ENCODE measurements around the gene MAPK13.
"Not testable (repeated sequence)": the region's sequence is repeated elsewhere in the genome, so short reads cannot be mapped to it uniquely, and the experiment has no call there.

MAPK13 gene

GRCh38 chr6:36126121-36126520 lies 4.2 kb upstream of the MAPK13 start:
- no peak for FAIRE-seq
- no peak for DNase-seq (ENCODE audit: extremely low spot score, insufficient read length, low read depth)

- FAIRE-seq (no peak), DNase-seq (ENCODE audit: extremely low spot score, insufficient read length, low read depth) (no peak)
These were observed 3.5 kb upstream of the MAPK13 start for GRCh38 chr6:36126553-36127458.

- FAIRE-seq (no peak), DNase-seq (ENCODE audit: extremely low spot score, insufficient read length, low read depth) (no peak)
These were observed 2.8 kb upstream of the MAPK13 start for GRCh38 chr6:36127462-36128016.

GRCh38 chr6:36128073-36128472 lies 2.2 kb upstream of the MAPK13 start:
- DNase-seq (ENCODE audit: extremely low spot score, insufficient read length, low read depth): no peak
- FAIRE-seq: no peak

GRCh38 chr6:36128793-36129192 lies 1.5 kb upstream of the MAPK13 start:
- DNase-seq (ENCODE audit: extremely low spot score, insufficient read length, low read depth) (no peak), FAIRE-seq (no peak)

GRCh38 chr6:36129334-36129733 lies 979 bp upstream of the MAPK13 start:
- FAIRE-seq; DNase-seq (ENCODE audit: extremely low spot score, insufficient read length, low read depth): not testable (repeated sequence)

- DNase-seq (ENCODE audit: extremely low spot score, insufficient read length, low read depth): no peak
- FAIRE-seq: no peak
These were observed 576 bp downstream of the MAPK13 start for GRCh38 chr6:36130667-36131510.

- peak; percentile 94 for FAIRE-seq
These were observed 1.4 kb downstream of the MAPK13 start for GRCh38 chr6:36131511-36132245.

GRCh38 chr6:36132246-36132895 lies 2.1 kb downstream of the MAPK13 start:
- DNase-seq (ENCODE audit: extremely low spot score, insufficient read length, low read depth) (no peak), FAIRE-seq (no peak)

More at GRCh38 chr6:36131511-36132245, 1.4 kb downstream of the MAPK13 start:
- peak; percentile 66 for DNase-seq (ENCODE audit: extremely low spot score, insufficient read length, low read depth)

- DNase-seq (ENCODE audit: extremely low spot score, insufficient read length, low read depth) (no peak), FAIRE-seq (no peak)
These were observed 2.8 kb downstream of the MAPK13 start for GRCh38 chr6:36133148-36133547.

- FAIRE-seq: no peak
These were observed 3.6 kb downstream of the MAPK13 start for GRCh38 chr6:36133912-36134311.

GRCh38 chr6:36135053-36135731 lies 4.9 kb downstream of the MAPK13 start:
- no peak for DNase-seq (ENCODE audit: extremely low spot score, insufficient read length, low read depth)
- FAIRE-seq: no peak

More at GRCh38 chr6:36133912-36134311, 3.6 kb downstream of the MAPK13 start:
- DNase-seq (ENCODE audit: extremely low spot score, insufficient read length, low read depth): no peak

GRCh38 chr6:36136034-36136433 lies 5.7 kb downstream of the MAPK13 start:
- DNase-seq (ENCODE audit: extremely low spot score, insufficient read length, low read depth): no peak
- no peak for FAIRE-seq

- no peak for FAIRE-seq
- DNase-seq (ENCODE audit: extremely low spot score, insufficient read length, low read depth): no peak
These were observed 6.2 kb downstream of the MAPK13 start for GRCh38 chr6:36136551-36136950.

- DNase-seq (ENCODE audit: extremely low spot score, insufficient read length, low read depth) (no peak), FAIRE-seq (no peak)
These were observed 8.4 kb downstream of the MAPK13 start for GRCh38 chr6:36138667-36139066.

- DNase-seq (ENCODE audit: extremely low spot score, insufficient read length, low read depth) (no peak), FAIRE-seq (no peak)
These were observed 9.1 kb downstream of the MAPK13 start for GRCh38 chr6:36139431-36139830.

- DNase-seq (ENCODE audit: extremely low spot score, insufficient read length, low read depth) (no peak), FAIRE-seq (no peak)
These were observed 9.8 kb downstream of the MAPK13 start for GRCh38 chr6:36139991-36140710.

- FAIRE-seq (no peak), DNase-seq (ENCODE audit: extremely low spot score, insufficient read length, low read depth) (no peak)
These were observed 10.8 kb downstream of the MAPK13 start for GRCh38 chr6:36141091-36141490.
